Measurements from ENCODE around the gene EREG. TPM values are rescaled to one million over a fixed set of nuclear protein-coding genes. Genes with fewer than 3 reads are reported as not detected.

Gene EREG
- total and polyA plus RNA-seq, 2 donors (not counting 1 experiment from before 2014, with no cell fraction given), result 0.33 TPM; not detected in 1

DNA sequence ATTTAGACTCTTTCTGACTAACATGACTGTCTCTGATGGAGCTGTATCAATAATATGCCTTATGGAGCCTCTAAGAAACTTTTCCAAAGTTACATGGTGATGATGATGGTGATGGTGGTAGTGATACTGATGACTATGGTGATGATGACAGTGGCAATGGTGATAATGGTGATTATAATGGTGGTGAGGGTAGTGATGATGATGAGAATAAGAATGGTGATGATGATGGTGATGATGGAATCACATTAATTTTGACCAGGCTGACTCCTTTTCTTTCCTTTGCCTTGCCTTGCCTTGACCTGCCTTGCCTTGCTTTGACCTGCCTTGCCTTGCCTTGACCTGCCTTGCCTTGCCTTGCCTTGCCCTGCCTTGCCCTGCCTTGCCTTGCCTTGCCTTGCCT is 48.3 kb downstream of the EREG start:
- no peak overlapping the region for H3K4me3 ChIP-seq (ENCODE audit: control extremely low read depth in 1 of 5, extremely low read depth in 1 of 5, insufficient read depth in 1 of 5, low read depth in 2 of 5, low read length in 4 of 5)
- H3K4me2 ChIP-seq (replicated peaks; ENCODE audit: low read depth, low read length, poor library complexity, severe bottlenecking), result no peak overlapping the region
- no peak overlapping the region for H3K4me3 Mint-ChIP-seq
- no peaks in the 10 kb centered on the region for H3K9me3 ChIP-seq (ENCODE audit: control extremely low read depth in 1 of 3, control insufficient read depth in 2 of 3, insufficient read depth in 1 of 3, low read length in 2 of 3)
- CTCF ChIA-PET, result no interaction called here
- no peak for DNase-seq
- H3K36me3 ChIP-seq (replicated peaks in 1 of 2; ENCODE audit: control extremely low read depth in 1 of 2, control insufficient read depth in 1 of 2, extremely low read depth in 1 of 2, insufficient read depth in 2 of 2, low read length in 1 of 2), result no peaks in the 10 kb centered on the region
- H3K79me2 ChIP-seq (ENCODE audit: control insufficient read depth, insufficient read depth, low read length), result no peaks in the 10 kb centered on the region
- POLR2A ChIA-PET, result no interaction called here
- no peaks in the 10 kb centered on the region for H3K9me3 Mint-ChIP-seq (ENCODE audit: insufficient read depth)
- H3K4me1 ChIP-seq (ENCODE audit: control insufficient read depth in 2 of 2, insufficient read depth in 2 of 2, low read length in 2 of 2), result no peaks in the 10 kb centered on the region
- no peak overlapping the region for H3K27ac Mint-ChIP-seq
- no peak overlapping the region for H2AFZ ChIP-seq (ENCODE audit: insufficient read depth, low read depth, low read length, poor library complexity, severe bottlenecking)
- no peak overlapping the region for H3K27ac ChIP-seq (ENCODE audit: low read length in 2 of 2)
- TF ChIP-seq EZH2 (IDR thresholded peaks at IDR 0.05; ENCODE audit: borderline replicate concordance, insufficient read depth, low read depth, low read length, poor library complexity, severe bottlenecking) (no peak), CTCF (IDR thresholded peaks at IDR 0.05) (no peak)
- peaks cover 14% of the 10 kb centered on the region for H3K27me3 Mint-ChIP-seq
- H3K27me3 ChIP-seq (replicated peaks in 1 of 4; ENCODE audit: control extremely low read depth in 1 of 4, control insufficient read depth in 3 of 4, insufficient read depth in 4 of 4, low read length in 3 of 4), result peaks cover 0 to 3% (median 0%) of the 10 kb centered on the region in 4 experiments
- no peak for ATAC-seq (ENCODE audit: low read depth)
- intact Hi-C loops (cut with micrococcal nuclease), result no loop called here
- no peak overlapping the region for H3K9ac ChIP-seq (ENCODE audit: low read length)
- H4K20me1 ChIP-seq (ENCODE audit: control insufficient read depth, insufficient read depth, low read length, poor library complexity, severe bottlenecking), result no peaks in the 10 kb centered on the region
- no peaks in the 10 kb centered on the region for H3K4me1 Mint-ChIP-seq

DNA sequence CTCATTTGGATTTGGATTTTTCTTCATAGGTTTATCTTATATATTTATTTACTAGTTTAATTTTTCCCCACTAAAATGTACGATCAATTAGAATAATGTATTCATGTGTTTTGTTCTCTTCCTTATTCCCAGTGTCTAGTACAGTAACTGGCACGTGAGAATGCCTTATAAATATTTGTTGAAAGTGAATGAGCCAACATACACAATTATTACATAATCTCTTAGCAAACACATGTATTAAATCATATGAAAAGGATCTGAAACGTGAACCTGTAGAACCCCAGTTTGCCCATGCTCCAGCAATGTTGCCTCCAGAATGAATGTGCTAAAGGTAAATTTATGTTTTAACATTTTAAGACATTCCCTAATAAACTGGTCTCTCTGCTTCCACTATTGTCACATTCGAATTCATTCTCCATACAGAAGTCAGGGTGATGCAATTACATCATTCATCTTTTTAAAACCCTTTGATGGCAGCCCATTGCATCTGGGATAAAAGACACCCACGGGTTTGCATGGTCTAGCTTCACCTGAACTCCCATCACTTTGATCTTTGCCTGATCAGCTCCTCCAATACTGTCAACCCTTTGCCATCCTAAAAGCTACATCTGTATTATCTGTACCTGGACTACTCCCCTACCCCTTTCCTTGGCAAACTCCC is 49.3 kb downstream of the EREG start:
- H4K20me1 ChIP-seq (ENCODE audit: control insufficient read depth, insufficient read depth, low read length, poor library complexity, severe bottlenecking), result no peaks in the 10 kb centered on the region
- 90% methylated on average over 2 of the region's 5 CpGs for WGBS (ENCODE audit: insufficient coverage)
- ATAC-seq (ENCODE audit: low read depth), result no peak
- Mint-ChIP-seq H3K9me3 (ENCODE audit: insufficient read depth) (no peaks in the 10 kb centered on the region), H3K4me3 (no peak overlapping the region), H3K4me1 (no peaks in the 10 kb centered on the region), H3K27ac (no peak overlapping the region), H3K27me3 (peaks cover 19% of the 10 kb centered on the region)
- TF ChIP-seq EZH2 (IDR thresholded peaks at IDR 0.05; ENCODE audit: borderline replicate concordance, insufficient read depth, low read depth, low read length, poor library complexity, severe bottlenecking), result no peak
- no peak for TF ChIP-seq CTCF (IDR thresholded peaks at IDR 0.05)
- peaks cover 0 to 3% (median 0%) of the 10 kb centered on the region in 4 experiments for H3K27me3 ChIP-seq (replicated peaks in 1 of 4; ENCODE audit: control extremely low read depth in 1 of 4, control insufficient read depth in 3 of 4, insufficient read depth in 4 of 4, low read length in 3 of 4)
- intact Hi-C loops (cut with micrococcal nuclease), result no loop called here
- POLR2A ChIA-PET, result no interaction called here
- no peak overlapping the region for H3K4me3 ChIP-seq (ENCODE audit: control extremely low read depth in 1 of 5, extremely low read depth in 1 of 5, insufficient read depth in 1 of 5, low read depth in 2 of 5, low read length in 4 of 5)
- no peaks in the 10 kb centered on the region for H3K4me1 ChIP-seq (ENCODE audit: control insufficient read depth in 2 of 2, insufficient read depth in 2 of 2, low read length in 2 of 2)
- H3K79me2 ChIP-seq (ENCODE audit: control insufficient read depth, insufficient read depth, low read length), result no peaks in the 10 kb centered on the region
- H3K9me3 ChIP-seq (ENCODE audit: control extremely low read depth in 1 of 3, control insufficient read depth in 2 of 3, insufficient read depth in 1 of 3, low read length in 2 of 3), result no peaks in the 10 kb centered on the region
- H3K27ac ChIP-seq (ENCODE audit: low read length in 2 of 2), result no peak overlapping the region
- H2AFZ ChIP-seq (ENCODE audit: insufficient read depth, low read depth, low read length, poor library complexity, severe bottlenecking), result no peak overlapping the region
- CTCF ChIA-PET, result no interaction called here
- H3K36me3 ChIP-seq (replicated peaks in 1 of 2; ENCODE audit: control extremely low read depth in 1 of 2, control insufficient read depth in 1 of 2, extremely low read depth in 1 of 2, insufficient read depth in 2 of 2, low read length in 1 of 2), result no peaks in the 10 kb centered on the region
- no peak for DNase-seq
- no peak overlapping the region for H3K4me2 ChIP-seq (replicated peaks; ENCODE audit: low read depth, low read length, poor library complexity, severe bottlenecking)
- H3K9ac ChIP-seq (ENCODE audit: low read length), result no peak overlapping the region
